ENCODE measurements around the gene CNIH2.

Gene CNIH2

GRCh38 chr11:66329165-66329673 lies 51.2 kb downstream of the CNIH2 start:
- H3K36me3 ChIP-seq (ENCODE audit: insufficient read depth, low read length) = no peaks in the 10 kb centered on the region
- H3K4me3 ChIP-seq (ENCODE audit: low read length, poor library complexity, severe bottlenecking) = no peak overlapping the region
- no peaks in the 10 kb centered on the region for H3K79me2 ChIP-seq (ENCODE audit: insufficient read depth, low read length)
- no peak overlapping the region for H2AFZ ChIP-seq (ENCODE audit: low read length)
- H3K9me2 ChIP-seq (replicated peaks; ENCODE audit: low read depth, low read length) = no peaks in the 10 kb centered on the region
- TF ChIP-seq CTCF (conservative IDR thresholded peaks at IDR 0.05; ENCODE audit: low read length) (no peak), EZH2phosphoT487 (IDR thresholded peaks at IDR 0.05; ENCODE audit: borderline replicate concordance) (no peak)
- H4K20me1 ChIP-seq (ENCODE audit: insufficient read depth, low read length, poor library complexity, severe bottlenecking) = no peaks in the 10 kb centered on the region
- H3K9ac ChIP-seq (ENCODE audit: low read depth, low read length, poor library complexity, severe bottlenecking) = no peak overlapping the region
- H3K9me3 ChIP-seq (ENCODE audit: insufficient read depth, low read depth, low read length) = no peaks in the 10 kb centered on the region
- H3K4me2 ChIP-seq (ENCODE audit: low read depth, low read length, poor library complexity, severe bottlenecking) = no peak overlapping the region
- peaks cover 31% of the 10 kb centered on the region for H3K4me1 ChIP-seq (ENCODE audit: insufficient read depth, low read length, poor library complexity, severe bottlenecking)
- no peaks in the 10 kb centered on the region for H3K27me3 ChIP-seq (ENCODE audit: insufficient read depth, low read length, poor library complexity, severe bottlenecking)
- H3F3A ChIP-seq (ENCODE audit: low read depth) = no peaks in the 10 kb centered on the region

GRCh38 chr11:66330931-66331330 lies 53.0 kb downstream of the CNIH2 start:
- Histone ChIP-seq H3K9me3 (ENCODE audit: insufficient read depth, low read depth, low read length) (no peaks in the 10 kb centered on the region), H3K27me3 (ENCODE audit: insufficient read depth, low read length, poor library complexity, severe bottlenecking) (no peaks in the 10 kb centered on the region), H3K4me3 (ENCODE audit: low read length, poor library complexity, severe bottlenecking) (no peak overlapping the region), H3K4me1 (ENCODE audit: insufficient read depth, low read length, poor library complexity, severe bottlenecking) (peaks cover 20% of the 10 kb centered on the region), H4K20me1 (ENCODE audit: insufficient read depth, low read length, poor library complexity, severe bottlenecking) (no peaks in the 10 kb centered on the region), H3K79me2 (ENCODE audit: insufficient read depth, low read length) (no peaks in the 10 kb centered on the region), H3K9ac (ENCODE audit: low read depth, low read length, poor library complexity, severe bottlenecking) (no peak overlapping the region), H3F3A (ENCODE audit: low read depth) (no peaks in the 10 kb centered on the region), H3K36me3 (ENCODE audit: insufficient read depth, low read length) (no peaks in the 10 kb centered on the region), H2AFZ (ENCODE audit: low read length) (no peak overlapping the region), H3K4me2 (ENCODE audit: low read depth, low read length, poor library complexity, severe bottlenecking) (no peak overlapping the region), H3K9me2 (replicated peaks; ENCODE audit: low read depth, low read length) (no peaks in the 10 kb centered on the region)
- TF ChIP-seq CTCF (conservative IDR thresholded peaks at IDR 0.05; ENCODE audit: low read length) (no peak), EZH2phosphoT487 (IDR thresholded peaks at IDR 0.05; ENCODE audit: borderline replicate concordance) (no peak)

GRCh38 chr11:66331542-66332370 lies 53.8 kb downstream of the CNIH2 start:
- Histone ChIP-seq H3K9me2 (replicated peaks; ENCODE audit: low read depth, low read length) (no peaks in the 10 kb centered on the region), H3K4me1 (ENCODE audit: insufficient read depth, low read length, poor library complexity, severe bottlenecking) (peaks cover 19% of the 10 kb centered on the region), H4K20me1 (ENCODE audit: insufficient read depth, low read length, poor library complexity, severe bottlenecking) (no peaks in the 10 kb centered on the region), H2AFZ (ENCODE audit: low read length) (no peak overlapping the region), H3K27me3 (ENCODE audit: insufficient read depth, low read length, poor library complexity, severe bottlenecking) (no peaks in the 10 kb centered on the region), H3K9ac (ENCODE audit: low read depth, low read length, poor library complexity, severe bottlenecking) (no peak overlapping the region), H3K79me2 (ENCODE audit: insufficient read depth, low read length) (no peaks in the 10 kb centered on the region), H3K4me3 (ENCODE audit: low read length, poor library complexity, severe bottlenecking) (no peak overlapping the region), H3K36me3 (ENCODE audit: insufficient read depth, low read length) (peaks cover under 1% of the 10 kb centered on the region; the same call in 1 of the 2 replicates), H3K4me2 (ENCODE audit: low read depth, low read length, poor library complexity, severe bottlenecking) (no peak overlapping the region), H3K9me3 (ENCODE audit: insufficient read depth, low read depth, low read length) (no peaks in the 10 kb centered on the region), H3F3A (ENCODE audit: low read depth) (no peaks in the 10 kb centered on the region)
- TF ChIP-seq CTCF (conservative IDR thresholded peaks at IDR 0.05; ENCODE audit: low read length) = no peak
- no peak for TF ChIP-seq EZH2phosphoT487 (IDR thresholded peaks at IDR 0.05; ENCODE audit: borderline replicate concordance)

All from Loucy (cell line).